Peyer's patch (tissue), 4 donors: ENCODE data around the gene PPP1R13B. TPM values are rescaled to one million over a fixed set of nuclear protein-coding genes. Genes with fewer than 3 reads are reported as not detected.

ENCODE experiments used
- DNase-seq, 3 donors: peaks; one replicate each; pipeline ENCODE4 v3.0.0-alpha.2; 2017 to 2019
- H3K27ac ChIP-seq, 4 donors: fragments of 200-600 bp; sonication (generic); one replicate each; pipeline ENCODE4 v1.5.1; 2016 to 2019
- H3K27me3 ChIP-seq, 2 donors: fragments of 200-600 bp; sonication (generic); one replicate each; pipeline ENCODE4 v1.5.1; 2019
- H3K36me3 ChIP-seq, 3 donors: fragments of 200-600 bp; sonication (generic); one replicate each; pipeline ENCODE4 v1.5.1; 2016 to 2019
- H3K4me1 ChIP-seq, 4 donors: fragments of 200-600 bp; sonication (generic); one replicate each; pipeline ENCODE4 v1.5.1; 2016 to 2019
- H3K4me3 ChIP-seq, 4 donors: fragments of 200-600 bp; sonication (generic); 1 replicate in 3 of 4; 2 replicates in 1 of 4; pipeline ENCODE4 v1.5.1; 2016 to 2019; ENCODE audit warnings: mild to moderate bottlenecking in 1 of 4
- H3K9me3 ChIP-seq, 4 donors: fragments of 200-600 bp; sonication (generic); one replicate each; pipeline ENCODE4 v1.5.1; 2016 to 2019; ENCODE audit warnings: mild to moderate bottlenecking in 1 of 4
- POLR2A ChIP-seq, 2 donors: fragments of 450-650 bp; IDR thresholded peaks; one replicate each; pipeline ENCODE4 v1.5.1; 2017; ENCODE audit warnings: antibody characterized with exemption in 2 of 2, mild to moderate bottlenecking in 2 of 2, moderate library complexity in 2 of 2
- total RNA-seq, 4 donors: library from RNA; depleted of rRNA; stranded (reverse); fragments of >200 nt; gene quantifications; one replicate each; pipeline ENCODE4 v1.1.0, GENCODE V29; 2016
- TF ChIP-seq, protein P1 (sequence below), 6 experiments: fragments of 450-650 bp in 4 of 6; fragments of 200-600 bp in 2 of 6; sonication (generic) in 1 of 6; IDR thresholded peaks; one replicate each; pipeline ENCODE4 v1.5.1; 2017 to 2019; ENCODE audit warnings: antibody characterized with exemption in 6 of 6, mild to moderate bottlenecking in 3 of 6, moderate library complexity in 1 of 6

The PPP1R13B gene
- total RNA-seq, 4 donors from 2014 or later, result 30.5 to 78.3 (median 54.0) TPM

DNA sequence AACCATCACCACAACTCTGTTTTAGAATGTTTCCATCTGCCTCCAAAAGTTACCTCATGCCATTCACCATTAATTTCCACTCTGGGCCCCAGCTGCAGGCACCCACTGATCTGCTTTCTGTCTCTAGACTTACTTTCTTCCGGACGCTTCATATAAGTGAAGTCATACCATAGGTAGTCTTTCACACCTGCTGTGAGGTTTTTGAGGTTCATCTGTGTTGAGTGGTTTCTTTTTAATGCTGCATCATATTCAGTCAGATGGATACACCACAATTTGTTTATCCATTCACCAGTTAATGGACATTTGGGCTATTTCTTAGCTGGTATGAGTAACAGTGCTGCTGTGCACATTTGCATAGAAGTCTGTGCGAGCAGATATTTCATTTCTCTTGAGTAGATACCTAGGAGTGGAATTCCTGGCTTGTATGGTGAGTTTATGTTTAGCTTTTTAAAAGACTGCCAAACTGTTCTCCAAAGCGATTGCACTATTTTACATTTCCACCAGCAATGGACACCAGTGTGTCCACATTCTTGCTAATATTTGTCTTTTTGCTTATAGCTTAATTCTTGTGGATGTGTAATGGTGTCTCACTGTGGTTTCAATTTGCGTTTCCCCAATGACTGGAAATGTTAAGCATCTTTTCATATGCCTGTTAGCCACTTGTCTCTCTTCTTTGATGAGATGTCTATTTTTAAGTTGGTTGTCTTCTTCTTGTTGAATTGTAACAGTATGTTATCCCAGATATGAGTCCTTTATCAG is 83.5 kb downstream of the PPP1R13B start:
- no peak for DNase-seq
- TF ChIP-seq, protein P1, sequence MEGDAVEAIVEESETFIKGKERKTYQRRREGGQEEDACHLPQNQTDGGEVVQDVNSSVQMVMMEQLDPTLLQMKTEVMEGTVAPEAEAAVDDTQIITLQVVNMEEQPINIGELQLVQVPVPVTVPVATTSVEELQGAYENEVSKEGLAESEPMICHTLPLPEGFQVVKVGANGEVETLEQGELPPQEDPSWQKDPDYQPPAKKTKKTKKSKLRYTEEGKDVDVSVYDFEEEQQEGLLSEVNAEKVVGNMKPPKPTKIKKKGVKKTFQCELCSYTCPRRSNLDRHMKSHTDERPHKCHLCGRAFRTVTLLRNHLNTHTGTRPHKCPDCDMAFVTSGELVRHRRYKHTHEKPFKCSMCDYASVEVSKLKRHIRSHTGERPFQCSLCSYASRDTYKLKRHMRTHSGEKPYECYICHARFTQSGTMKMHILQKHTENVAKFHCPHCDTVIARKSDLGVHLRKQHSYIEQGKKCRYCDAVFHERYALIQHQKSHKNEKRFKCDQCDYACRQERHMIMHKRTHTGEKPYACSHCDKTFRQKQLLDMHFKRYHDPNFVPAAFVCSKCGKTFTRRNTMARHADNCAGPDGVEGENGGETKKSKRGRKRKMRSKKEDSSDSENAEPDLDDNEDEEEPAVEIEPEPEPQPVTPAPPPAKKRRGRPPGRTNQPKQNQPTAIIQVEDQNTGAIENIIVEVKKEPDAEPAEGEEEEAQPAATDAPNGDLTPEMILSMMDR (IDR thresholded peaks at IDR 0.05), result no peak
- TF ChIP-seq POLR2A (IDR thresholded peaks at IDR 0.05), result no peak

DNA sequence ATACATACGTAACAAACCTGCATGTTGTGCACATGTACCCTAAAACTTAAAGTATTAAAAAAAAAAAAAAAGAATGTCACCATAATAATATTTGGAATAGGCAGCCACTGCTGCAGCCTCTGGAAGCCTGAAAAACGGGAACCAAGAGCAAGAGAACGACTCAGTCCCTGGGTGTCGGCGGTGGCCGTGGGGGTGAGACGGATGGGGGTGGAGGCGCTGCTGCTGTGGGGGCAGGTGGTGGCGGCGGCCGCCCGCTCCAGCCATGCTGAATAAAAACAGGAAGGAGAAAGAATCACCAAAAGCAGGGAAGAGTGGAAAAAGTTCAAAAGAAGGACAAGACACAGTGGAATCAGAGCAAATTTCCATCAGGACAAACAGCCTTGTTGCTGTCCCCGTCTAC is 84.8 kb downstream of the PPP1R13B start:
- DNase-seq, result no peak
- no peak overlapping the region for H3K27ac ChIP-seq
- no peaks in the 10 kb centered on the region for H3K36me3 ChIP-seq
- no peaks in the 10 kb centered on the region for H3K9me3 ChIP-seq
- TF ChIP-seq POLR2A (IDR thresholded peaks at IDR 0.05), result no peak
- TF ChIP-seq, protein P1 (IDR thresholded peaks at IDR 0.05), result no peak
- H3K27me3 ChIP-seq, result no peaks in the 10 kb centered on the region
- no peak overlapping the region for H3K4me3 ChIP-seq
- no peaks in the 10 kb centered on the region for H3K4me1 ChIP-seq

More for the DNA sequence above, 83.5 kb downstream of the PPP1R13B start:
- H3K27ac ChIP-seq, result no peak overlapping the region
- no peaks in the 10 kb centered on the region for H3K36me3 ChIP-seq
- H3K4me3 ChIP-seq, result no peak overlapping the region
- H3K4me1 ChIP-seq, result no peaks in the 10 kb centered on the region
- H3K9me3 ChIP-seq, result no peaks in the 10 kb centered on the region
- H3K27me3 ChIP-seq, result no peaks in the 10 kb centered on the region

DNA sequence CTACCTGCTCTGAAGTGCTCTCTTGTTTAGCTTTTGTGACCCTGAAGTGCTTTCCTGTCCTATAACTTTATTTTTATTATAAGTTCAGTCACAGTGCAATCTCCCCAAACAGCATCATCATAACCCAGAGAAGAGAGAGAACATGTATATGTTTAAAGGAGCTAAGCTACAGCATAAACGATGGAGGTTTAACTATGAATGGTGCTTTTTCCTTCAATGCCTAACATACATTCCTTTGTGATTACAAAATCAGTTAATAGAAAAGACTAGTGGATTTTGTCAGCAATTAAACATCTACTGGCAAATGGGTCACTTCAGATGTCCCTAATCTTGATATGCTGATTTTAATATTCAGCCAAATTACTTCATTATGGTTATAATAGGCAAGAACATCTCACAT is 85.3 kb downstream of the PPP1R13B start:
- H3K27ac ChIP-seq, result no peak overlapping the region
- H3K4me1 ChIP-seq, result no peaks in the 10 kb centered on the region
- H3K27me3 ChIP-seq, result no peaks in the 10 kb centered on the region
- TF ChIP-seq POLR2A (IDR thresholded peaks at IDR 0.05), result no peak
- TF ChIP-seq, protein P1 (IDR thresholded peaks at IDR 0.05), result no peak
- no peaks in the 10 kb centered on the region for H3K9me3 ChIP-seq
- no peak for DNase-seq
- peaks cover 0 to 4% (median 0%) of the 10 kb centered on the region in 3 donors for H3K36me3 ChIP-seq
- no peak overlapping the region for H3K4me3 ChIP-seq

DNA sequence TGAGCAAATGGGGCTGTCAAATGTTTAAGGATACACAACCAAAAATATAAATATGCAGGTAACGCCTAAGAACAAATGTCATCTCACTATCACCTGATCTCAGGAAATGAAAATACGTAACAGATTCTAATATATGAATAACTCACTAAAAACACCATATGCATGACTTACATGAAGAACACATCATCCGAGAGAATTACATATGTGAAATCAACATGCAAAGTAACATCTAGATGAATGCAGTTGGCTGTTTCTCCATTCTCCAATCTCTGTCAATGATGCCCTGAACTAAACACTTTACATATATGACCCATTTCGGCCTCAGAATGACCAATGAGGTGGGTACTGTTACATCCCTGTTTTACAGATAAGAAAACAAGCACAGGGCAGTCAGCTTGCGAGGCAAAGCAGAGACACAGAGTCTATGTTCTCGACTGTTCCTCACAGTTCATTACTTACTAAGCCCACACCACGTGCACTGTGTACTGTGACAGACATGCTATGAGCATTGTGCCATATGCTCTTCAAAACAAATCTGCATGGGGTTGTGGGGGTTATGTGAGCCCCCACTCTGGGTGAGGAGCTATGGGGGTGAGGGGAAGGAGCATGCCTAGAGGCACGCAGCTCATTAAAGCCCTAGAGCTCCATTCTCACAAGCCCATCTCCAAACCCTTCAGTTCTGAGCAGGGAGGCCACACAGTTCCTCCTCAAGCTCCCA is 89.2 kb downstream of the PPP1R13B start:
- peaks cover 0 to 5% (median 0%) of the 10 kb centered on the region in 3 donors for H3K36me3 ChIP-seq
- no peak overlapping the region for H3K4me3 ChIP-seq
- no peaks in the 10 kb centered on the region for H3K4me1 ChIP-seq
- no peaks in the 10 kb centered on the region for H3K27me3 ChIP-seq
- TF ChIP-seq POLR2A (IDR thresholded peaks at IDR 0.05), result no peak
- TF ChIP-seq, protein P1 (IDR thresholded peaks at IDR 0.05), result no peak
- DNase-seq, result no peak
- H3K27ac ChIP-seq, result no peak overlapping the region
- no peaks in the 10 kb centered on the region for H3K9me3 ChIP-seq

DNA sequence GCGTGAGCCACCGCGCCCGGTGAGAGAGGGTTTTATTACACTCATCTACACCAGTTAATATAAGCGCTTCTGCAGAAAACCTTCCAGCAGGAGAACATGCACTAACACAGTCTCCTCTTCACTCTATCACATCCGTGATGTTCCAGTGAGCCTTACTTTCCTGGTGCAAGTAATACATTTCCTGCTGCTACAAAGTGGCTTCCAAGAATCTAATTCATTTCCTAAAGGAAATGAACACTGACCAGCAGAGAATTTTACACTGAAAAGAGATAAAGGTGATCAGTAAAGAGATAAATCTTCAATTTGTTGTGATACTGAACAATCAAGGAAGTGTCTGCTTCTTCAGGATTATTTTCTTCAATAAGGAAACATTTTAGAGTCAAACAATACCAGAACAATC is 92.3 kb downstream of the PPP1R13B start:
- no peak for TF ChIP-seq POLR2A (IDR thresholded peaks at IDR 0.05)
- TF ChIP-seq, protein P1 (IDR thresholded peaks at IDR 0.05), result no peak
- H3K4me1 ChIP-seq, result no peaks in the 10 kb centered on the region
- no peak overlapping the region for H3K27ac ChIP-seq
- no peaks in the 10 kb centered on the region for H3K9me3 ChIP-seq
- no peaks in the 10 kb centered on the region for H3K27me3 ChIP-seq
- H3K4me3 ChIP-seq, result no peak overlapping the region
- peaks cover 0 to 16% (median 0%) of the 10 kb centered on the region in 3 donors for H3K36me3 ChIP-seq
- DNase-seq, result no peak
